K562 (cell line): ENCODE measurements around the gene AEN.

ENCODE experiments used
- ATF3 ChIP-seq, 2 experiments: fragments of 450-650 bp in 1 of 2; sonication (generic) in 1 of 2; formaldehyde crosslinking in 1 of 2; IDR thresholded peaks in 1 of 2; conservative IDR thresholded peaks in 1 of 2; 2 replicates each; pipeline versions ENCODE4 v1.6.1 to v1.8.1; 2016 to 2023; ENCODE audit warnings: mild to moderate bottlenecking in 2 of 2, moderate library complexity in 2 of 2, inconsistent platforms in 1 of 2, missing genetic modification reagents in 1 of 2
- ATF7 ChIP-seq: fragments of 450-650 bp; IDR thresholded peaks from 2 replicates; pipeline ENCODE4 v1.7.1; 2014; ENCODE audit warnings: mild to moderate bottlenecking, moderate library complexity
- BACH1 ChIP-seq: fragments of 200-800 bp; sonication (Bioruptor generic); IDR thresholded peaks from 2 replicates; pipeline ENCODE4 v1.6.1; 2016; ENCODE audit warnings: missing genetic modification characterization, missing compliant biosample characterization
- CBFB ChIP-seq: sonication (generic); formaldehyde crosslinking; IDR thresholded peaks from 2 replicates; pipeline ENCODE4 v1.4.0; 2020; ENCODE audit warnings: mild to moderate bottlenecking, missing genetic modification reagents
- CTCF ChIP-seq, 3 experiments: IDR thresholded peaks in 2 of 3; conservative IDR thresholded peaks in 1 of 3; 2 replicates each; pipeline ENCODE4 v1.5.1; 2011 to 2012; ENCODE audit warnings: low read length in 3 of 3, mild to moderate bottlenecking in 3 of 3, control low read depth in 2 of 3, improper control_type of control experiment in 1 of 3, inconsistent platforms in 1 of 3, low read depth in 1 of 3, mixed read lengths in 1 of 3, moderate library complexity in 1 of 3; ENCODE audit not compliant: insufficient read depth in 2 of 3
- HDAC6 ChIP-seq: IDR thresholded peaks from 2 replicates; pipeline ENCODE4 v1.6.1; 2012; ENCODE audit warnings: low read depth, mild to moderate bottlenecking, control low read depth, inconsistent platforms, low read length, moderate library complexity
- MXI1 ChIP-seq: IDR thresholded peaks from 2 replicates; pipeline ENCODE4 v1.6.1; 2011; ENCODE audit warnings: low read depth, mild to moderate bottlenecking, improper control_type of control experiment, low read length
- PYGO2 ChIP-seq: fragments of 450-650 bp; IDR thresholded peaks from 2 replicates; pipeline ENCODE4 v1.6.1; 2016; ENCODE audit warnings: mild to moderate bottlenecking, missing genetic modification characterization, moderate library complexity, missing compliant biosample characterization
- ZBTB11 ChIP-seq, 3 experiments: fragments of 200-800 bp in 1 of 3; fragments of 250-450 bp in 1 of 3; fragments of 450-650 bp in 1 of 3; sonication (Bioruptor Pico) in 1 of 3; sonication (Bioruptor generic) in 1 of 3; formaldehyde crosslinking in 1 of 3; IDR thresholded peaks; 2 replicates each; pipeline versions ENCODE4 v1.6.1 to v1.8.0; 2016 to 2022; ENCODE audit warnings: mild to moderate bottlenecking in 2 of 3, missing genetic modification characterization in 2 of 3, missing compliant biosample characterization in 1 of 3, moderate library complexity in 1 of 3
- ZNF274 ChIP-seq: IDR thresholded peaks from 2 replicates; pipeline ENCODE4 v1.6.1; 2011; ENCODE audit warnings: low read depth, mild to moderate bottlenecking, low read length, moderate library complexity, borderline replicate concordance
- ZNF311 ChIP-seq: fragments of 250-450 bp; sonication (Bioruptor Pico); IDR thresholded peaks from 2 replicates; pipeline ENCODE4 v1.4.0; 2020; ENCODE audit warnings: mild to moderate bottlenecking, moderate library complexity
- ZZZ3 ChIP-seq: fragments of 450-650 bp; IDR thresholded peaks from 2 replicates; pipeline ENCODE4 v1.6.1; 2016; ENCODE audit warnings: antibody characterized with exemption, mild to moderate bottlenecking, moderate library complexity

GRCh38 chr15:88635318-88635717 lies 14.2 kb downstream of the AEN start:
- TF ChIP-seq PYGO2 (tag) (no peak), CBFB (no peak), ATF3 (IDR thresholded peaks at IDR 0.05) (no peak), ATF3 (CRISPR knock-in tag; conservative IDR thresholded peaks at IDR 0.05) (no peak), MXI1 (no peak), ATF7 (no peak), HDAC6 (no peak), ZNF311 (CRISPR knock-in tag) (no peak), BACH1 (no peak), ZNF274 (no peak), CTCF (IDR thresholded peaks at IDR 0.05 in 2 of 3, conservative IDR thresholded peaks at IDR 0.05 in 1 of 3; ENCODE audit: insufficient read depth in 2 of 3, low read depth in 1 of 3, low read length in 3 of 3) (no peak), ZZZ3 (no peak), ZBTB11 (CRISPR knock-in tag; IDR thresholded peaks at IDR 0.05) (no peak)
